Measurements from ENCODE around the gene WRNIP1. TPM values are rescaled to one million over a fixed set of nuclear protein-coding genes. Genes with fewer than 3 reads are reported as not detected.

Gene WRNIP1
- total RNA-seq, 4 donors from 2014 or later, result 56.9 to 66.7 (median 63.4) TPM

GRCh38 chr6:2807342-2808090 lies 42.3 kb downstream of the WRNIP1 start:
- no peak for DNase-seq (ENCODE audit: low spot score in 2 of 2)
- TF ChIP-seq EP300 (IDR thresholded peaks at IDR 0.05) (no peak), POLR2A (IDR thresholded peaks at IDR 0.05) (no peak), CTCF (IDR thresholded peaks at IDR 0.05) (no peak), POLR2AphosphoS5 (IDR thresholded peaks at IDR 0.05) (no peak)
- Histone ChIP-seq H3K27ac (no peak overlapping the region), H3K4me1 (peaks cover 30% of the 10 kb centered on the region), H3K9me3 (no peaks in the 10 kb centered on the region), H3K4me3 (no peak overlapping the region), H3K27me3 (no peaks in the 10 kb centered on the region), H3K36me3 (no peaks in the 10 kb centered on the region)
- WGBS, result 58% methylated on average over 9 of the region's 9 CpGs

- no peaks in the 10 kb centered on the region for H3K36me3 ChIP-seq
- peaks cover 30% of the 10 kb centered on the region for H3K4me1 ChIP-seq
- TF ChIP-seq CTCF (IDR thresholded peaks at IDR 0.05) (no peak), POLR2AphosphoS5 (IDR thresholded peaks at IDR 0.05) (no peak), POLR2A (IDR thresholded peaks at IDR 0.05) (no peak), EP300 (IDR thresholded peaks at IDR 0.05) (no peak)
- DNase-seq (ENCODE audit: low spot score in 2 of 2), result no peak
- H3K27me3 ChIP-seq, result no peaks in the 10 kb centered on the region
- H3K9me3 ChIP-seq, result no peaks in the 10 kb centered on the region
- no peak overlapping the region for H3K4me3 ChIP-seq
- no peak overlapping the region for H3K27ac ChIP-seq
- 94% methylated on average over 2 of the region's 2 CpGs for WGBS
Measured at GRCh38 chr6:2809015-2809414, 43.8 kb downstream of the WRNIP1 start.

GRCh38 chr6:2810092-2810671 lies 45.0 kb downstream of the WRNIP1 start:
- no peak overlapping the region for H3K4me3 ChIP-seq
- H3K27me3 ChIP-seq, result no peaks in the 10 kb centered on the region
- H3K4me1 ChIP-seq, result peaks cover 28% of the 10 kb centered on the region
- no peaks in the 10 kb centered on the region for H3K36me3 ChIP-seq
- H3K9me3 ChIP-seq, result no peaks in the 10 kb centered on the region
- TF ChIP-seq POLR2AphosphoS5 (IDR thresholded peaks at IDR 0.05) (peak in 1 of 3 donors; percentile 10), EP300 (IDR thresholded peaks at IDR 0.05) (no peak)
- no peak overlapping the region for H3K27ac ChIP-seq
- WGBS, result 61% methylated on average over 9 of the region's 9 CpGs
- DNase-seq (ENCODE audit: low spot score in 2 of 2), result no peak

GRCh38 chr6:2812695-2813094 lies 47.5 kb downstream of the WRNIP1 start:
- Histone ChIP-seq H3K4me1 (peaks cover 21% of the 10 kb centered on the region), H3K4me3 (no peak overlapping the region), H3K9me3 (no peaks in the 10 kb centered on the region), H3K27me3 (no peaks in the 10 kb centered on the region), H3K27ac (no peak overlapping the region), H3K36me3 (no peaks in the 10 kb centered on the region)
- 96% methylated on average over 3 of the region's 3 CpGs for WGBS
- TF ChIP-seq POLR2A (IDR thresholded peaks at IDR 0.05), result no peak
- TF ChIP-seq CTCF (IDR thresholded peaks at IDR 0.05), result no peak
- no peak for TF ChIP-seq EP300 (IDR thresholded peaks at IDR 0.05)
- TF ChIP-seq POLR2AphosphoS5 (IDR thresholded peaks at IDR 0.05), result no peak
- DNase-seq (ENCODE audit: low spot score in 2 of 2), result no peak

- peaks cover 19% of the 10 kb centered on the region for H3K4me1 ChIP-seq
- no peak overlapping the region for H3K4me3 ChIP-seq
- TF ChIP-seq EP300 (IDR thresholded peaks at IDR 0.05) (no peak), CTCF (IDR thresholded peaks at IDR 0.05) (no peak), POLR2A (IDR thresholded peaks at IDR 0.05) (no peak), POLR2AphosphoS5 (IDR thresholded peaks at IDR 0.05) (no peak)
- H3K27ac ChIP-seq, result no peak overlapping the region
- H3K9me3 ChIP-seq, result no peaks in the 10 kb centered on the region
- DNase-seq (ENCODE audit: low spot score in 2 of 2), result no peak
- H3K27me3 ChIP-seq, result no peaks in the 10 kb centered on the region
- H3K36me3 ChIP-seq, result no peaks in the 10 kb centered on the region
Measured at GRCh38 chr6:2816158-2816557, 51.0 kb downstream of the WRNIP1 start.
